Neural progenitor cell (in vitro differentiated cells): ENCODE data around the gene TMEM63B.

Experiments used
- CTCF ChIP-seq: fragments of 200-600 bp; sonication (generic); IDR thresholded peaks from 2 replicates; pipeline ENCODE4 v1.5.1; 2017; ENCODE audit warnings: antibody characterized with exemption, mild to moderate bottlenecking
- EZH2 ChIP-seq: fragments of 200-600 bp; sonication (generic); IDR thresholded peaks from 2 replicates; pipeline ENCODE4 v1.6.1; 2017; ENCODE audit warnings: antibody characterized with exemption, mild to moderate bottlenecking, moderate library complexity

DNA sequence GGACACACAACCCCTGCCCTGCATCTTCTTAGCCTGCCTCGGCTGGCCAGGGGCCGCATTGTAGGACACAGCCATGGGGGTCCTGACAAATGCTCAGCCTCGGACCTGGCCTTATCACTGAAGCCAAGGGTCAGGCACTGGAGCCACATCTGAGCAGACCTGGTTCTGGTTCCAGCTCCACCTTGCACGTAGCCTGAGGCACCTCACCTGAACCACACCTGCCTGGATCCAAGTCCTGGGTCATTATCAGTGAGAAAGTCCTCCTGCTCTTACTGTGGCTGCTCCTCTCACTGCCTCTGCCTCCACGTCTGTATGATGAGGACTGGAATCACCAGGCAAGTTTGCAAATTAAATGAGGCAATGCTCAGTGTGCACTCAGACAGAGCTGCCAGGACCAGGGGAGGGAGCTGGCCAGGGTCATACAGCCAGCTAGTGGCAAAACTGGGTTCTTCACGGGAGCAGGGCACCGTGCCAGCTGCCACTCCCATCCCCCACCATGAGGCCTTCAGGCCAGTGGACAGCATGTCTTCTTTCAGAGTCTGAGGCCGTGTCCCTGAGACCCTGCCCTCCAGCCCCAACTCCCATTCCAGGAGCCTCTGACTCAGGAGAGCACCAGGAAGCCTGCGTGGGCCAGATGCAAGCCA lies 40.3 kb upstream of the TMEM63B start:
- TF ChIP-seq CTCF (no peak), EZH2 (no peak)
